GM23248 (cell line): Measurements from ENCODE around the gene CDK5RAP3. TPM values are rescaled to one million over a fixed set of nuclear protein-coding genes. Genes with fewer than 3 reads are reported as not detected.
A peak's percentile ranks its signal among the peaks of the same experiment; 100 is the strongest.

ENCODE experiments used
- DNase-seq: peaks from one replicate; pipeline ENCODE4 v3.0.0-alpha.2; 2015
- H2AFZ ChIP-seq: fragments of 200-600 bp; sonication (generic); 2 replicates; pipeline ENCODE4 v1.6.1; 2016; ENCODE audit warnings: antibody characterized with exemption
- H3F3A ChIP-seq: fragments of 200-600 bp; sonication (generic); 2 replicates; pipeline ENCODE4 v1.6.1; 2016; ENCODE audit warnings: mild to moderate bottlenecking, antibody characterized with exemption, mixed run types; ENCODE audit not compliant: insufficient read depth
- H3K27ac ChIP-seq: fragments of 200-600 bp; sonication (generic); 2 replicates; pipeline ENCODE4 v1.5.1; 2016; ENCODE audit warnings: mild to moderate bottlenecking
- H3K27me3 ChIP-seq: fragments of 200-600 bp; sonication (generic); replicated peaks from 2 replicates; pipeline ENCODE4 v1.6.1; 2016; ENCODE audit warnings: mild to moderate bottlenecking; ENCODE audit not compliant: insufficient read depth
- H3K36me3 ChIP-seq: fragments of 200-600 bp; sonication (generic); 2 replicates; pipeline ENCODE4 v1.6.1; 2016; ENCODE audit warnings: low read depth, mild to moderate bottlenecking
- H3K4me1 ChIP-seq: fragments of 200-600 bp; sonication (generic); 2 replicates; pipeline ENCODE4 v1.6.1; 2016; ENCODE audit warnings: mild to moderate bottlenecking; ENCODE audit not compliant: insufficient read depth
- H3K4me2 ChIP-seq: fragments of 200-600 bp; sonication (generic); one replicate; pipeline ENCODE4 v1.6.1; 2016; ENCODE audit warnings: mild to moderate bottlenecking; ENCODE audit not compliant: unreplicated experiment
- H3K4me3 ChIP-seq: fragments of 200-600 bp; sonication (generic); 2 replicates; pipeline ENCODE4 v1.5.1; 2016; ENCODE audit warnings: mild to moderate bottlenecking
- H3K79me2 ChIP-seq: fragments of 200-600 bp; sonication (generic); 2 replicates; pipeline ENCODE4 v1.6.1; 2016; ENCODE audit warnings: mild to moderate bottlenecking; ENCODE audit not compliant: insufficient read depth
- H3K9ac ChIP-seq: fragments of 200-600 bp; sonication (generic); 2 replicates; pipeline ENCODE4 v1.6.1; 2016; ENCODE audit warnings: mild to moderate bottlenecking
- H3K9me2 ChIP-seq: fragments of 200-600 bp; sonication (generic); 2 replicates; pipeline ENCODE4 v1.6.1; 2016; ENCODE audit warnings: mixed run types, mild to moderate bottlenecking, moderate library complexity; ENCODE audit not compliant: insufficient read depth
- H3K9me3 ChIP-seq: fragments of 200-600 bp; sonication (generic); one replicate; pipeline ENCODE4 v1.6.1; 2017; ENCODE audit warnings: low read depth
- H4K20me1 ChIP-seq: fragments of 200-600 bp; sonication (generic); 2 replicates; pipeline ENCODE4 v1.6.0; 2016; ENCODE audit not compliant: insufficient read depth
- EZH2 ChIP-seq: fragments of 200-600 bp; sonication (generic); IDR thresholded peaks from 2 replicates; pipeline ENCODE4 v1.6.1; 2018; ENCODE audit warnings: antibody characterized with exemption, mild to moderate bottlenecking; ENCODE audit not compliant: insufficient read depth, poor library complexity, severe bottlenecking
- EZH2phosphoT487 ChIP-seq: fragments of 200-600 bp; sonication (generic); IDR thresholded peaks from 2 replicates; pipeline ENCODE4 v1.6.1; 2018; ENCODE audit warnings: antibody characterized with exemption, moderate library complexity, mild to moderate bottlenecking, low read depth; ENCODE audit not compliant: insufficient read depth
- WGBS, 2 experiments: methylation state at CpG; one replicate each; pipeline ENCODE4 v1.1.6; 2015 to 2017; ENCODE audit warnings: low lambda C conversion rate in 2 of 2, low coverage in 1 of 2; ENCODE audit errors: missing lambda C conversion rate in 2 of 2; 5-methylcytosine and 5-hydroxymethylcytosine counted together
- in situ Hi-C: fragments of 300-500 bp; cut with MboI; formaldehyde crosslinking; loops from 2 replicates; pipeline ENCODE4 v1.15.0; 2020
- polyA plus RNA-seq: library from polyadenylated mRNA; unstranded; fragments of >200 nt; fragmentation: Nextera tagmentation; extraction: Ambion mirVana; gene quantifications from 2 replicates; pipeline ENCODE4 v1.2.1, GENCODE V29; 2016
- total RNA-seq: library from RNA; depleted of rRNA; stranded (reverse); fragments of >200 nt; shearing (Covaris generic); gene quantifications from 2 replicates; pipeline ENCODE4 v1.2.3, GENCODE V29; 2014

The CDK5RAP3 gene
- total and polyA plus RNA-seq, 2 experiments from 2014 or later: 61.7 to 92.2 TPM

GRCh38 chr17:47956791-47957590 lies 13.9 kb upstream of the CDK5RAP3 start:
- 68 to 78% methylated on average over 4 of the region's 4 CpGs for WGBS, 2 experiments
- no peak for TF ChIP-seq EZH2phosphoT487
- TF ChIP-seq EZH2: no peak
- in situ Hi-C loops: no loop called here
- DNase-seq: peak; percentile 12
- no peaks in the 10 kb centered on the region for H4K20me1 ChIP-seq
- no peak overlapping the region for H3K27ac ChIP-seq
- no peak overlapping the region for H3K4me2 ChIP-seq
- no peak overlapping the region for H2AFZ ChIP-seq
- H3F3A ChIP-seq: no peaks in the 10 kb centered on the region
- H3K9ac ChIP-seq: no peak overlapping the region
- no peaks in the 10 kb centered on the region for H3K9me3 ChIP-seq
- no peaks in the 10 kb centered on the region for H3K4me1 ChIP-seq
- no peaks in the 10 kb centered on the region for H3K27me3 ChIP-seq
- no peaks in the 10 kb centered on the region for H3K79me2 ChIP-seq
- H3K9me2 ChIP-seq: no peaks in the 10 kb centered on the region
- H3K36me3 ChIP-seq: no peaks in the 10 kb centered on the region
- no peak overlapping the region for H3K4me3 ChIP-seq

DNA sequence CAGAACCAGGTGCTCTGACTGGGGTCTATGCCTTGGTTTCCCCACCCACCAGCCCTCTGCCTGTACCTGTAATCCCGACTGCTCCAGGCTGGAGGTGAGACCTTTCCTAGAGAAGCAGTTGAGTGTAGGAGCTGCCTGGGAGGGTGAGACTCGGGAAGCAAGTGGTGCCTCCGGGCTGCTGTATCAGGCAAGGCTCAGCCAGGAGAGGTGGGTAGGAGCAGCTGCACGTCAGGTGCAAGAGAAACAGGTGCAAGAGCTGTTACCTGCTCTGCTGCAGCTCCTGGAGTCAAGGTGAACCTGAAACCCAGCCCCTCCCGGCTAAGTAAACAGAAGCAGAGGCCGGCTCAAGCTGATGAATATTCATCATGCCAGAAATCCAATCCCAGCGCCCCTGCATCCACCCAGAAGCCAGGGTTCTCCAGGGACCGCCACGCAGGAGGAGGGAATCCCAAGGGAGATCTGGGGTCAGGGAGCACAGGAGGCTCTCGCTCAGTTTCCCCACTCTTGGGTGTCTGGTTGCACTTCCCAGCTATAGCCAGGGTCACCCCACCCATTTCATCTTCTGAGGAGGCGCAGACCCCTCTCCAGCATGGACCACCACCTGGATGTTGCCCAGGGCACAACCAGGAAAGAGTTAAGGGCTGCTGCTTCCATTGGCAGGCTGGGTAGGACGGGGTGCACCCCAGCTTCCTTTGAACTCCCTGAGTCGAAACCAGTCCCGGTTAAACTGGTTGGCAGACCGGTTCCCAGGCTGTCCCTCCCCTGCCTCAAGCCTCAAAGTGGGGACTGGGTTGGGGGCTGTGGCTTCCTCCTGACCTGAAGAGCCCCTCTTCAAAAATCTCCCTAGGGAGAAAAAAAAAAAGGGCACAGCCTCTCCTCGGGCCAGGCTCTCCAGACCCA lies 13.1 kb upstream of the CDK5RAP3 start, which contains the start of gene PRR15L:
PRR15L (minus strand) TSS at position 293 of the 900 bp plus-strand sequence. CDS start 4,649 bp downstream, outside the sequence.
- TF ChIP-seq EZH2phosphoT487 (no peak), EZH2 (no peak)
- H4K20me1 ChIP-seq: no peaks in the 10 kb centered on the region
- no peak within 1 kb of the TSS for H2AFZ ChIP-seq
- no peak within 1 kb of the TSS for H3K27ac ChIP-seq
- H3K4me3 ChIP-seq: no peak within 1 kb of the TSS
- H3K36me3 ChIP-seq: no peaks in the 10 kb centered on the region
- no peaks in the 10 kb centered on the region for H3K79me2 ChIP-seq
- no peak for DNase-seq
- no peaks in the 10 kb centered on the region for H3K9me3 ChIP-seq
- H3K27me3 ChIP-seq: no peaks in the 10 kb centered on the region
- H3F3A ChIP-seq: no peaks in the 10 kb centered on the region
- H3K4me1 ChIP-seq: no peaks in the 10 kb centered on the region
- 42 to 48% methylated on average over 15 to 16 of the region's 16 CpGs for WGBS, 2 experiments
- H3K4me2 ChIP-seq: no peak within 1 kb of the TSS
- H3K9me2 ChIP-seq: no peaks in the 10 kb centered on the region
- no peak within 1 kb of the TSS for H3K9ac ChIP-seq
- in situ Hi-C loops: no loop called here

DNA sequence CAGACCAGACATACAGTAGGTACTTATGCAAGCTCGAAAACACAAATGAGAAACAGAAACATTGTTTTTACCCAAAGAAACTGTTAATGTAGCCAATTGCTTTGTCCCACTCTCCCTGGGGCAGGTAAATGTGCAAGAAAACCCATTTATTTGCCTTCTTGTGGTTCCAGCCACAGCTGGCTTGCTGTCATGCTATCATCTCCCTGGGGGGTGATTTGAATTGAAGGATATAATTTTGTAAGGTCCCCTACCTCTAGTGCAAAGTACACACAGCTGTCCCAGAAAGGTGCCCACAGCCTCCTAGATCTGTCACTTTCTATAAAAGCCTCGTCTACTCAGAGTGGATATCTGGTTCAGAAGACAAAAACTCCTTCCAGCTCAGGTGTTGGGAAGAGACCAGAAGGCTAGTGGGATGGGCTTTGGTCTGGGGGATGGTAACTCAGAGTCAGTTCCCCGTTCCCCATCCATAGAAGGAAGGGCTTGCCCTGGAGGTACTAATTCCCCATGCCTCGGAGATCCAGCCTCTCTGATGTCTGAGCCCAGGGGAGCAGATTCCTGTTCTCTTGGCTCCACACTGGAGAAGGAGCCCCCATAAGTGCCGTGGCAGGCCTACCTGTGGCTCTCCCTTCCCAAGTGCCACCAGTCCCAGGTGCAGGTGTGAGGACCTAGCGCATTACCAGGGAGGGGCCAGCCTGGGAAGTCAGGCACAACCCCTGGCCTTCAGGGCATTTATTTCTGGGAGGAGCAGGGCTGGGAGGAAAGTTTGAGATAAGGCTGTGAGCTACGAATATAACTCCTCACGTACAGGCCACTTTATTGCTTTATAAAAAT lies 10.9 kb upstream of the CDK5RAP3 start:
- Histone ChIP-seq H3F3A (no peaks in the 10 kb centered on the region), H3K79me2 (no peaks in the 10 kb centered on the region), H2AFZ (no peak overlapping the region), H3K9me2 (no peaks in the 10 kb centered on the region), H3K36me3 (no peaks in the 10 kb centered on the region), H3K27me3 (no peaks in the 10 kb centered on the region), H3K9ac (no peak overlapping the region), H3K4me3 (no peak overlapping the region), H3K4me2 (no peak overlapping the region), H4K20me1 (no peaks in the 10 kb centered on the region), H3K4me1 (no peaks in the 10 kb centered on the region), H3K9me3 (no peaks in the 10 kb centered on the region), H3K27ac (no peak overlapping the region)
- DNase-seq: no peak
- 64 to 67% methylated on average over 8 of the region's 8 CpGs for WGBS, 2 experiments
- in situ Hi-C loops: no loop called here
- TF ChIP-seq EZH2phosphoT487 (no peak), EZH2 (no peak)

DNA sequence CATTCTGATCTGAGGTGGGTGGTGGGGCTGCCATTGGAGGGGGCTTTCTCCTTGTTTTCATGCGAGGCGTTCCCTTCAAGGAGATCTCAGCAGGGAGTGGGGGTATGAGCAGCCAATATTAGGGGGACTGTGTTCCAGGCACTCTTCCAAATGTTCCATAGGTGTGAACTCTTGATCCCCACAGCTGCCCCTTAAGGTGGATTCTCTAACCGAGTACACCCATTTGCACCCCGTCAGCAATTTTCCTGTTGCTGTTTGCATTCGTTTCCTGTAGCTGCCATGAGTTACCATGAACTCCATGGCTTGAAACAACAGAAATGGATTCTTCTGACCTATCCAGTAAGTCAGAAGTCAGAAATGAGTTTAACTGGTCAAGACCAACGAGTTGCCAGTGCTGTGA lies 9.5 kb upstream of the CDK5RAP3 start:
- WGBS, 2 experiments: 75 to 82% methylated on average over 6 of the region's 6 CpGs

More for the DNA sequence above, 9.5 kb upstream of the CDK5RAP3 start:
- no peaks in the 10 kb centered on the region for H3K27me3 ChIP-seq
- in situ Hi-C loops: no loop called here
- H3K9ac ChIP-seq: no peak overlapping the region
- H3K9me2 ChIP-seq: no peaks in the 10 kb centered on the region
- no peaks in the 10 kb centered on the region for H3K79me2 ChIP-seq
- H3K27ac ChIP-seq: no peak overlapping the region
- H4K20me1 ChIP-seq: no peaks in the 10 kb centered on the region
- H3K4me3 ChIP-seq: no peak overlapping the region
- TF ChIP-seq EZH2phosphoT487: no peak
- TF ChIP-seq EZH2: no peak
- no peak overlapping the region for H2AFZ ChIP-seq
- no peak for DNase-seq
- no peaks in the 10 kb centered on the region for H3K9me3 ChIP-seq
- H3K4me2 ChIP-seq: no peak overlapping the region
- no peaks in the 10 kb centered on the region for H3K4me1 ChIP-seq
- H3F3A ChIP-seq: no peaks in the 10 kb centered on the region
- no peaks in the 10 kb centered on the region for H3K36me3 ChIP-seq
